ENCODE measurements around the gene SLC30A5. TPM values are rescaled to one million over a fixed set of nuclear protein-coding genes. Genes with fewer than 3 reads are reported as not detected.
A peak's percentile ranks its signal among the peaks of the same experiment; 100 is the strongest.

SLC30A5 gene
- total and polyA plus RNA-seq, 2 of the 13 experiments (the other 11 are each of a cell fraction or from before 2014, with no cell fraction given): 46.0 to 53.6 TPM

GRCh38 chr5:69093771-69094482 is at the start of gene SLC30A5 (continued):
- TF ChIP-seq DMTF1 (CRISPR knock-in tag; IDR thresholded peaks at IDR 0.05) (no peak; the same call in 1 of the 2 replicates), PRPF4 (IDR thresholded peaks at IDR 0.05; ENCODE audit: low read depth, low read length, poor library complexity, severe bottlenecking) (no peak), ZNF296 (CRISPR knock-in tag; conservative IDR thresholded peaks at IDR 0.05) (no peak; the same call in 1 of the 2 replicates), ZFP36L2 (CRISPR knock-in tag; IDR thresholded peaks at IDR 0.05) (no peak), PCBP1 (IDR thresholded peaks at IDR 0.05; ENCODE audit: borderline replicate concordance, low read depth, low read length) (no peak), ZIK1 (CRISPR knock-in tag; IDR thresholded peaks at IDR 0.05; ENCODE audit: borderline replicate concordance, low read depth) (no peak), ZNF614 (CRISPR knock-in tag; IDR thresholded peaks at IDR 0.05; ENCODE audit: borderline replicate concordance) (no peak; the same call in 1 of the 2 replicates), ZNF143 (CRISPR knock-in tag; IDR thresholded peaks at IDR 0.05) (peak; percentile 87), ATF4 (CRISPR knock-in tag; IDR thresholded peaks at IDR 0.05) (peak in 1 of 2 experiments; percentile 19; a peak in 2 of 4 replicates), ZNF816 (CRISPR knock-in tag; IDR thresholded peaks at IDR 0.05; ENCODE audit: borderline replicate concordance) (peak; percentile 91), ZNF878 (CRISPR knock-in tag; IDR thresholded peaks at IDR 0.05) (no peak), EP300 (IDR thresholded peaks at IDR 0.05; ENCODE audit: low read depth in 2 of 2, low read length in 2 of 2) (0 out of 4 replicates have a peak, but pooled peaks have one; percentile 7 to 14), EP300 (CRISPR knock-in tag; IDR thresholded peaks at IDR 0.05; ENCODE audit: borderline replicate concordance) (no peak), TAF15 (IDR thresholded peaks at IDR 0.05; ENCODE audit: low read depth, low read length, poor library complexity, severe bottlenecking) (peak; percentile 49), SMARCC2 (IDR thresholded peaks at IDR 0.05) (no peak), GFI1 (CRISPR knock-in tag; IDR thresholded peaks at IDR 0.05; ENCODE audit: borderline replicate concordance) (peak; percentile 44; the same call in 1 of the 2 replicates), MTA3 (CRISPR knock-in tag; IDR thresholded peaks at IDR 0.05) (no peak), ZFP1 (CRISPR knock-in tag; IDR thresholded peaks at IDR 0.05) (no peak), TMF1 (CRISPR knock-in tag; IDR thresholded peaks at IDR 0.05; ENCODE audit: low read depth) (0 out of 2 replicates have a peak, but pooled peaks have one; percentile 67), FOXO4 (CRISPR knock-in tag; conservative IDR thresholded peaks at IDR 0.05) (no peak), ZMYM2 (CRISPR knock-in tag; IDR thresholded peaks at IDR 0.05) (no peak)
- TF ChIP-seq, protein P1, sequence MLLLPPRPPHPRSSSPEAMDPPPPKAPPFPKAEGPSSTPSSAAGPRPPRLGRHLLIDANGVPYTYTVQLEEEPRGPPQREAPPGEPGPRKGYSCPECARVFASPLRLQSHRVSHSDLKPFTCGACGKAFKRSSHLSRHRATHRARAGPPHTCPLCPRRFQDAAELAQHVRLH (CRISPR knock-in tag; IDR thresholded peaks at IDR 0.05; ENCODE audit: borderline replicate concordance, low read depth): peak; percentile 73; the same call in 1 of the 2 replicates
